T-cell (primary cell): ENCODE measurements around the gene CPTP. TPM values are rescaled to one million over a fixed set of nuclear protein-coding genes. Genes with fewer than 3 reads are reported as not detected.

ENCODE experiments used
- ATAC-seq, 4 experiments: fragments of 200-7000 bp in 3 of 4; fragments of 150-1000 bp in 1 of 4; cut with Tn5 transposase; replicated peaks in 1 of 4; 1 replicate in 3 of 4; 2 replicates in 1 of 4; pipeline ENCODE4 v1.10.0; 2021; ENCODE audit warnings: moderate library complexity in 3 of 4, mild to moderate bottlenecking in 2 of 4, moderate number of reproducible peaks in 1 of 4
- CTCF ChIA-PET, 2 donors: fragments of 300-600 bp; sonication (Branson Sonifier 250); formaldehyde crosslinking; loops; one replicate each; lab custom pipeline; 2022; ENCODE audit warnings: antibody characterized with exemption in 2 of 2; lab: Charles Lee
- POLR2A ChIA-PET, 2 donors: fragments of 300-600 bp; sonication (Branson Sonifier 250); formaldehyde crosslinking; loops; one replicate each; lab custom pipeline; 2022; ENCODE audit warnings: antibody characterized with exemption in 2 of 2; lab: Charles Lee
- DNase-seq, 35 experiments: peaks; one replicate each; pipeline versions ENCODE4 v3.0.0 to v3.0.0-alpha.2; 2013 to 2023
- H3K27ac ChIP-seq: one replicate; pipeline ENCODE4 v1.5.1; 2013; ENCODE audit warnings: low read length
- H3K27me3 ChIP-seq, 2 experiments: replicated peaks in 1 of 2; 1 replicate in 1 of 2; 2 replicates in 1 of 2; pipeline versions ENCODE4 v1.6.1 to v1.7.0; 2013; ENCODE audit warnings: low read length in 1 of 2, mixed read lengths in 1 of 2; ENCODE audit not compliant: control insufficient read depth in 2 of 2, insufficient read depth in 2 of 2; ENCODE audit errors: extremely low read depth in 1 of 2
- H3K36me3 ChIP-seq, 2 donors: 1 replicate in 1 of 2; 2 replicates in 1 of 2; pipeline versions ENCODE4 v1.6.1 to v1.7.0; 2013; ENCODE audit warnings: low read length in 1 of 2; ENCODE audit not compliant: control insufficient read depth in 2 of 2, insufficient read depth in 1 of 2; ENCODE audit errors: extremely low read depth in 1 of 2
- H3K4me1 ChIP-seq, 2 experiments: 1 replicate in 1 of 2; 2 replicates in 1 of 2; pipeline versions ENCODE4 v1.6.1 to v1.7.0; 2013; ENCODE audit warnings: low read length in 2 of 2, mixed read lengths in 1 of 2; ENCODE audit not compliant: insufficient read depth in 2 of 2, control insufficient read depth in 1 of 2; ENCODE audit errors: extremely low read depth in 1 of 2
- H3K4me3 ChIP-seq, 2 donors: 1 replicate in 1 of 2; 2 replicates in 1 of 2; pipeline versions ENCODE4 v1.5.1 to v1.7.0; 2013; ENCODE audit warnings: mild to moderate bottlenecking in 2 of 2, low read length in 1 of 2, moderate library complexity in 1 of 2; ENCODE audit not compliant: control insufficient read depth in 1 of 2; ENCODE audit errors: extremely low read depth in 1 of 2
- H3K9me3 ChIP-seq: 2 replicates; pipeline ENCODE4 v1.7.0; 2013
- H3K27ac Mint-ChIP-seq, 2 donors: one replicate each; pipeline ENCODE4 v1.8.0; 2020 to 2021; ENCODE audit warnings: mild to moderate bottlenecking in 2 of 2, mixed read lengths in 2 of 2
- H3K27me3 Mint-ChIP-seq, 2 donors: one replicate each; pipeline ENCODE4 v1.8.0; 2021 to 2022; ENCODE audit warnings: mixed read lengths in 2 of 2
- H3K36me3 Mint-ChIP-seq: one replicate; pipeline ENCODE4 v1.8.0; 2021; ENCODE audit warnings: mixed read lengths
- H3K4me1 Mint-ChIP-seq, 3 donors: one replicate each; pipeline ENCODE4 v1.8.0; 2020 to 2022; ENCODE audit warnings: mixed read lengths in 3 of 3, mild to moderate bottlenecking in 1 of 3
- H3K4me3 Mint-ChIP-seq, 3 donors: one replicate each; pipeline ENCODE4 v1.8.0; 2020 to 2022; ENCODE audit warnings: mild to moderate bottlenecking in 3 of 3, mixed read lengths in 3 of 3, moderate library complexity in 3 of 3
- H3K9me3 Mint-ChIP-seq, 3 donors: one replicate each; pipeline ENCODE4 v1.8.0; 2020 to 2022; ENCODE audit warnings: mixed read lengths in 3 of 3
- WGBS: methylation state at CpG from one replicate; pipeline ENCODE4 v1.1.5; 2013; ENCODE audit warnings: missing lambda C conversion rate; ENCODE audit not compliant: insufficient coverage; 5-methylcytosine and 5-hydroxymethylcytosine counted together
- total RNA-seq, 35 experiments: library from RNA in 6 of 35; stranded (reverse) in 6 of 35; fragments of 120-200 nt in 1 of 35; gene quantifications; one replicate each; pipeline versions ENCODE4 v1.2.1 to v1.2.4 and lab custom pipeline; 2013 to 2026

CPTP gene
- total RNA-seq, 5 donors from 2014 or later (not counting 1 experiment from before 2014, with no cell fraction given), result 15.8 to 35.8 (median 29.9) TPM

DNA sequence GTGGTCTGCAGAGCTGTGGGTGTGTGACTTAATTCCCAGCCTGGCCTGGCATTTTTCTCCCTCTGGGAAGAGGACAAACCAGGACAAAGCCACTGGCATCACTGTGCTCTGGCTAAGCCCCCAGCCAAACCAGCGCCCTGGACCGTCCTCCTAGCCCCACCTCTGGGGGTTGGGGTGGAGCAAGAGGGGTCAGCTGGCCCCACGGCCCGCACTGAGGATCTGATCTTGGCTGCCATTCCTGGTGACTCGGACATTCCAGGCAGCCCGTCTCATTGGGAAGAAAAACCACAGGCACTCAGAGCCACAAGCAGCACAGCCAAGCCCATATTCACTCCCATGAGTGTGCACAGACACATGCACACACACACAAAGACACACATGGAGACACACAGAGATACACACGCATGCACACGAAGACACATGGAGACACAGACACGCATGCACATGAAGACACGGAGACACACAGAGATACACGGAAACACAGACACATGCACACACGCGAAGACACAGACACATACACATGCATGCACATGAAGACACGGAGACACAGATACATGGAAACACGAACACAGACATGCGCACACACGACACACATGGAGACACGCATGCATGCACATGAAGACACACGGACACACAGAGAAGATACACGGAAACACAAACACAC is 36.0 kb downstream of the CPTP start:
- no peaks in the 10 kb centered on the region for H3K36me3 Mint-ChIP-seq
- ATAC-seq, result no peak
- H3K27ac Mint-ChIP-seq, result peak overlapping the region in 1 of 2 donors; percentile 31
- H3K4me1 Mint-ChIP-seq, result peaks cover 7 to 14% (median 12%) of the 10 kb centered on the region in 3 donors
- DNase-seq, result no peak
- Histone ChIP-seq H3K4me1 (peaks cover 7 to 30% of the 10 kb centered on the region in 2 experiments), H3K27me3 (peaks cover 0 to 59% of the 10 kb centered on the region in 2 experiments), H3K27ac (no peak overlapping the region), H3K4me3 (no peak overlapping the region), H3K9me3 (no peaks in the 10 kb centered on the region), H3K36me3 (no peaks in the 10 kb centered on the region)
- ChIA-PET CTCF (no interaction called here), POLR2A (no interaction called here)
- peaks cover 0 to 15% of the 10 kb centered on the region in 2 donors for H3K27me3 Mint-ChIP-seq
- H3K9me3 Mint-ChIP-seq, result no peaks in the 10 kb centered on the region
- 87% methylated on average over 18 of the region's 20 CpGs for WGBS
- H3K4me3 Mint-ChIP-seq, result no peak overlapping the region

DNA sequence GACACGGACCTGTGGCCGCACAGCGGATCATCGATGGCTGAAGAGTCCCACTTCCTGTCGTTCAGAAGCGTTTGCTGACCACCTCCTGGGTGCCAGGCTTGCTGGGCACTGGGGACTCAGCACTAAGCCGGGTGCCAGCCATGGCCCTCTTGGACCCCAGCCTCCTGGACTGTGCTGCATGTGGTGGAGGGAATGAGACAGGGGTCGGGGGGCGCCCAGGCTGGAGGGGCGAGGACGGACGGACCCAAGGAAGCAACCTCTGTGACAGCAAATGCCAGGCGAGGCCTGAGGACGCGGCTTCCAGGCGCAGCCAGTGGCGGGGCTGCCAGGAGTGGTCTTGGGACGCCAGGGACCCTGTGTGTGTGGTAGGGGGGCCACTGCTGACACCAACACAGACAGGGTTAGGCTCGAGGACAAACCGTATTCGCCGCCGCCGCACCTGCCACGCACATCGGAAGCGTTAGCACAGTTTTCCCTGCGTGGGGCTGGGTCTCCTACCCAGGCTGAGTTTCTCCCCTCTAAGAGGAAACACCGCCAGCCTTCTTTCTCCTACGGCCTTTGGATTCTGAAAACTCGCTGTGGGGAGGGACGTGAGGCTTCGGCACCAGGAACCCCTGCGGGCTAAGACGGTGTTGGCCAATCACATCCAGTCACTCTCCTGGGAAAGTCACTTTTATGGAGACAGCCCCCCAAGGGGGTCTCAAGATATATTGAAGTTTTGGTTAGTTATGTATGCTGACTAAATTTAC is 36.8 kb downstream of the CPTP start:
- Histone ChIP-seq H3K9me3 (no peaks in the 10 kb centered on the region), H3K4me3 (no peak overlapping the region), H3K27ac (no peak overlapping the region), H3K27me3 (peaks cover 0 to 54% of the 10 kb centered on the region in 2 experiments), H3K36me3 (no peaks in the 10 kb centered on the region), H3K4me1 (peaks cover 7 to 30% of the 10 kb centered on the region in 2 experiments)
- H3K4me1 Mint-ChIP-seq, result peaks cover 7 to 14% (median 12%) of the 10 kb centered on the region in 3 donors
- POLR2A ChIA-PET, result no interaction called here
- ATAC-seq (no peak), DNase-seq (no peak)
- no peak overlapping the region for H3K4me3 Mint-ChIP-seq
- H3K27ac Mint-ChIP-seq, result no peak overlapping the region
- H3K36me3 Mint-ChIP-seq, result no peaks in the 10 kb centered on the region
- peaks cover 0 to 15% of the 10 kb centered on the region in 2 donors for H3K27me3 Mint-ChIP-seq
- H3K9me3 Mint-ChIP-seq, result no peaks in the 10 kb centered on the region
- WGBS, result 82% methylated on average over 20 of the region's 35 CpGs
- CTCF ChIA-PET, result no interaction called here

DNA sequence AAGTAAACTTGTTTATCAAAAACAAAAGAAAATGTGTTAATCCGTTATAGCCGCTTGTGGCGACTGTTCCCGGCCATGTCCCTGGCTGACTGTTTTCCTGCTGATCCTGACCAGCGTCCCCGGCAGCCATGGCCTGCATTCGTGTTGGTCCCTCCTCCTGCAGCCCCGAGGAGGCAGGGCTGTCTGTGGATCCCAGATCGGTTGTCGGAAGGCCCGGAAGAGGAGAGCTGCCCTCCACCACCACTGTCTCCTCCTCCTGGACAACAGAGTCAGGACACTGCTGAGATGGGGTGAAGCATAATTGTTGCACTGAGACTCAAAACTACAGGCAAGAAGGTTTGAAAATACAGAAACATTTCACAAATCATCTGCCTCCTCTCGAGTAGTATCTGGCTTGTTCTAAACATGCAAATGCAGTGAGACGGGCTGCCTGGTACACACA is 37.4 kb downstream of the CPTP start:
- Histone ChIP-seq H3K4me1 (peaks cover 7 to 30% of the 10 kb centered on the region in 2 experiments), H3K4me3 (no peak overlapping the region), H3K9me3 (no peaks in the 10 kb centered on the region), H3K27me3 (peaks cover 0 to 48% of the 10 kb centered on the region in 2 experiments), H3K36me3 (no peaks in the 10 kb centered on the region), H3K27ac (no peak overlapping the region)
- POLR2A ChIA-PET, result no interaction called here
- CTCF ChIA-PET, result no interaction called here
- Mint-ChIP-seq H3K9me3 (no peaks in the 10 kb centered on the region), H3K4me3 (no peak overlapping the region), H3K4me1 (peaks cover 7 to 14% (median 12%) of the 10 kb centered on the region in 3 donors), H3K27me3 (peaks cover 0 to 15% of the 10 kb centered on the region in 2 donors), H3K36me3 (no peaks in the 10 kb centered on the region), H3K27ac (no peak overlapping the region)
- ATAC-seq (no peak), DNase-seq (no peak)
- WGBS, result 51% methylated on average over 9 of the region's 13 CpGs

DNA sequence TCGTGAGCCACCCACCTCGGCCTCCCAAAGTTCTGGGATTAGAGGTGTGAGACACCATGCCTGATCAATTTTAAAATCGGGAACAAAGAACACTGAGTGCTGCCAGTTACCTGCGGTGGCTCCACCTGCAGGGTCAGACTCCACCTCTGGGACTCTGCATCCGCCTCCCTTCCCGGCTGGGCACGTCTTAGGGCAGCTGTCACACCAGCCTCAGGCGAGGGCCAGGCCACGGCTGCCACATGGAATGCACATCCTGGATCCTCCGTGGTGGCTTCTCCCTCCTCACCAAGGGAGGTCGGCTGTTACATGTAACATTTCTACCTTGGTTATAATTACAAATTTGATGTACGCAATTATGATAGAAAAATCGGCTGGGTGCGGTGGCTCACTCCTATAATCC is 39.7 kb downstream of the CPTP start:
- no peak overlapping the region for H3K4me3 ChIP-seq
- peaks cover 0 to 25% of the 10 kb centered on the region in 2 experiments for H3K27me3 ChIP-seq
- Mint-ChIP-seq H3K27me3 (peaks cover 0 to 5% of the 10 kb centered on the region in 2 donors), H3K36me3 (no peaks in the 10 kb centered on the region), H3K27ac (peak overlapping the region in 1 of 2 donors; percentile 58), H3K4me3 (no peak overlapping the region), H3K4me1 (peaks cover 3 to 8% (median 4%) of the 10 kb centered on the region in 3 donors), H3K9me3 (no peaks in the 10 kb centered on the region)
- H3K4me1 ChIP-seq, result peaks cover 0 to 12% of the 10 kb centered on the region in 2 experiments
- no peaks in the 10 kb centered on the region for H3K36me3 ChIP-seq
- H3K27ac ChIP-seq, result no peak overlapping the region
- WGBS, result 81% methylated on average over 8 of the region's 14 CpGs
- DNase-seq, result no peak
- ChIA-PET CTCF (no interaction called here), POLR2A (no interaction called here)
- ATAC-seq, result no peak
- H3K9me3 ChIP-seq, result no peaks in the 10 kb centered on the region

DNA sequence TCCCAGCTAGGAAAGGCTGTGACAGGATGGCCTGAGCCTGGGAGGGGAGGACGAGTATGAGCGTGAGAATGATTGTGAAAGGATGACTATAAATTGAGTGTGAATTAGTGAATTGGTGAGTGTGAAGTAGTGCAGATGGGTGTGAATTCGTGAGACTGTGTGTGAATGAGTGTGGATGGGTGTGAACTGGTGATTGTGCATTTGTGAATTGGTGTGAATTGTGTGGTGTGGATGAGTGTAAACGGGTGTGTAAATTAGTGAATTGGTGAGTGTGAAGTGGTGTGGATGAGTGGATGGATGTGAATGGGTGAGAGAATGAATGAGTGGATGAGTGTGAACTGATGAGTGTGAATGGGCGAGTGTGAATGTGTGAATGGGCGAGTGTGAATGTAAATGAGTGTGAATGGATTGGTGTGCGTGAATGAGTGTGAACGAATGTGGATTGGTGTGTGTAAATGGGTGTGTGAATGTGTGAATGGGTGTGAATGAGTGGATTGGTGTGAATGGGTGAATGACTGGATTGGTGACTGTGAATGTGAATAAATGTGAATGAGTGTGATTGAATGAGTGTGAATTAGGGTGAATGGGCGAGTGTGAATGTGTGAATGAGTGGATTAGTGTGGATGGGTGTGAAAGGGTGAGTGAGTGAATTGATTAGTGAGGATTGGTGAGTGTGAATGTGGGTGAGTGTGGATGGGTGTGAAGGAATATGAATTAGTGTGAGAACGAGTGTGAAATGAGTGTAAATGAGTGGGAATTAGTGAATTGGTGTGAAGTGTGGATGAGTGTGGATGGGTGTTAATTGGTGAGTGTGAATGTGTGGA is 41.5 kb downstream of the CPTP start:
- peaks cover 0 to 11% (median 2%) of the 10 kb centered on the region in 3 donors for H3K4me1 Mint-ChIP-seq
- no peaks in the 10 kb centered on the region for H3K9me3 ChIP-seq
- ATAC-seq (no peak), DNase-seq (no peak)
- H3K4me1 ChIP-seq, result peaks cover 3 to 9% of the 10 kb centered on the region in 2 experiments
- ChIA-PET POLR2A (no interaction called here), CTCF (no interaction called here)
- no peaks in the 10 kb centered on the region for H3K9me3 Mint-ChIP-seq
- peaks cover 0 to 9% of the 10 kb centered on the region in 2 experiments for H3K27me3 ChIP-seq
- no peaks in the 10 kb centered on the region for H3K27me3 Mint-ChIP-seq
- 76% methylated on average over 10 of the region's 10 CpGs for WGBS
- no peak overlapping the region for H3K4me3 ChIP-seq
- H3K36me3 ChIP-seq, result no peaks in the 10 kb centered on the region
- no peak overlapping the region for H3K27ac ChIP-seq
- H3K36me3 Mint-ChIP-seq, result no peaks in the 10 kb centered on the region
- H3K4me3 Mint-ChIP-seq, result no peak overlapping the region
- H3K27ac Mint-ChIP-seq, result no peak overlapping the region

DNA sequence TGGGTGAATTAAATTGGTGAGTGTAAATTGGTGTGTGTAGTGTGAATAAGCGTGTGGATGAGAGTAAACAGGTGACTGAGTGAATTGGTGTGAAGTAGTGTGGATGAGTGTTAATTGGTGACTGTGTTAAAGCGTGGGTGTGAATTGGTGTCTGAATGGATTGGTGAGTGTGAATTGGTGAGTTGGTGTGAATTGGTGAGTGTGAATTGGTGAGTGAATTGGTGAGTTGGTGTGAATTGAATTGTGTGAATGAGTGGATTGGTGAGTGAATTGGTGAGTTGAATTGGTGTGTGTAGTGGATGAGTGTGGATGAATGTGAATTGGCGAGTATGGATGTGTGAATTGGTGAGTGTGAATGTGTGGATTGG is 42.1 kb downstream of the CPTP start:
- H3K4me3 ChIP-seq, result no peak overlapping the region
- no peaks in the 10 kb centered on the region for H3K9me3 ChIP-seq
- Mint-ChIP-seq H3K27me3 (no peaks in the 10 kb centered on the region), H3K4me3 (no peak overlapping the region), H3K27ac (no peak overlapping the region), H3K36me3 (no peaks in the 10 kb centered on the region), H3K9me3 (no peaks in the 10 kb centered on the region), H3K4me1 (peaks cover 0 to 17% (median 7%) of the 10 kb centered on the region in 3 donors)
- WGBS, result 88% methylated on average over 2 of the region's 3 CpGs
- H3K27ac ChIP-seq, result no peak overlapping the region
- no peaks in the 10 kb centered on the region for H3K36me3 ChIP-seq
- peaks cover 0 to 4% of the 10 kb centered on the region in 2 experiments for H3K27me3 ChIP-seq
- ChIA-PET POLR2A (no interaction called here), CTCF (no interaction called here)
- no peak for DNase-seq
- H3K4me1 ChIP-seq, result peaks cover 9 to 14% of the 10 kb centered on the region in 2 experiments
- ATAC-seq, result no peak
